Measurements from ENCODE around the gene MVP.

The MVP gene

DNA sequence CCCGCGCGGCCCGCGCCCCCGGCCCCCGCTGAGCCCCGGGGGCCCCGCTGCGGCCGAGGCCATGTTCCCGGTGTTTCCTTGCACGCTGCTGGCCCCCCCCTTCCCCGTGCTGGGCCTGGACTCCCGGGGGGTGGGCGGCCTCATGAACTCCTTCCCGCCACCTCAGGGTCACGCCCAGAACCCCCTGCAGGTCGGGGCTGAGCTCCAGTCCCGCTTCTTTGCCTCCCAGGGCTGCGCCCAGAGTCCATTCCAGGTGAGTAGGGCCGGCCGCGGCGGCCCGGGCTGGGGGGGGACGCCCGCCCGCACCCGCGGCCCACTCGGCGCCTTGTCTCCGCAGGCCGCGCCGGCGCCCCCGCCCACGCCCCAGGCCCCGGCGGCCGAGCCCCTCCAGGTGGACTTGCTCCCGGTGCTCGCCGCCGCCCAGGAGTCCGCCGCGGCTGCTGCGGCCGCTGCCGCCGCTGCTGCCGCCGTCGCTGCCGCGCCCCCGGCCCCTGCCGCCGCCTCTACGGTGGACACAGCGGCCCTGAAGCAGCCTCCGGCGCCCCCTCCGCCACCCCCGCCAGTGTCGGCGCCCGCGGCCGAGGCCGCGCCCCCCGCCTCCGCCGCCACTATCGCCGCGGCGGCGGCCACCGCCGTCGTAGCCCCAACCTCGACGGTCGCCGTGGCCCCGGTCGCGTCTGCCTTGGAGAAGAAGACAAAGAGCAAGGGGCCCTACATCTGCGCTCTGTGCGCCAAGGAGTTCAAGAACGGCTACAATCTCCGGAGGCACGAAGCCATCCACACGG, 13.4 kb upstream of the MVP start:
- Histone ChIP-seq H3K4me1 (ENCODE audit: control insufficient read depth, insufficient read depth, low read length) (peaks cover 33% of the 10 kb centered on the region), H3K27ac (ENCODE audit: low read depth, low read length) (peak overlapping the region; percentile 91), H3K9ac (ENCODE audit: low read length) (peak overlapping the region; percentile 63), H3K4me3 (ENCODE audit: low read length) (peak overlapping the region; percentile 58), H3K27me3 (ENCODE audit: control insufficient read depth, insufficient read depth, low read length) (no peaks in the 10 kb centered on the region), H3K36me3 (ENCODE audit: control insufficient read depth, insufficient read depth, low read length) (peaks cover 11% of the 10 kb centered on the region)

DNA sequence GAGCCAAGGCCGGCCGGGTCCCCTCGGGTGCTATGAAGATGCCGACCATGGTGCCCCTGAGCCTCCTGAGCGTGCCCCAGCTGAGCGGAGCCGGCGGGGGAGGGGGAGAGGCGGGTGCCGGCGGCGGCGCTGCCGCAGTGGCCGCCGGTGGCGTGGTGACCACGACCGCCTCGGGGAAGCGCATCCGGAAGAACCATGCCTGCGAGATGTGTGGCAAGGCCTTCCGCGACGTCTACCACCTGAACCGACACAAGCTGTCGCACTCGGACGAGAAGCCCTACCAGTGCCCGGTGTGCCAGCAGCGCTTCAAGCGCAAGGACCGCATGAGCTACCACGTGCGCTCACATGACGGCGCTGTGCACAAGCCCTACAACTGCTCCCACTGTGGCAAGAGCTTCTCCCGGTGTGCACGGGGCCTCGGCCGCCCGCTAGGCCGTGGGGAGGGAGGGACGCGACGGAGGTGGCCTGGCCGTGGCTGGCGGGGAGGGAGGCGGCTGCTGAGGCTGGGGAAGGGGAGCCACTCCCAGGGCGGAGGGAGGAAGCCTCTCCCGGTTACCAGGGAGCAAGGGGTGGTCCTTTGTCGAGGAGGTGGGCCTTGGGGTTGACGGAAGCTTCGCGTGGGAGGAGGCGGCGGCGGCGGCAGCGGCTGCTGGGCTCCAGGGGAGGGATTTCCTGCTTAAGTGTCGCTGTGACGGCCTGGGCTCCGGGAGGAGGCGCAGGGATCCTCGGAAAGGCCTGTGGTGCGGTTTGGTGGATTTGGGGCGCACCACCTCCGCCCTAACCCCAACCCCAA, 12.6 kb upstream of the MVP start:
- Histone ChIP-seq H3K36me3 (ENCODE audit: control insufficient read depth, insufficient read depth, low read length) (peaks cover 11% of the 10 kb centered on the region), H3K27me3 (ENCODE audit: control insufficient read depth, insufficient read depth, low read length) (no peaks in the 10 kb centered on the region), H3K4me3 (ENCODE audit: low read length) (peak overlapping the region; percentile 58), H3K9ac (ENCODE audit: low read length) (peak overlapping the region; percentile 63), H3K27ac (ENCODE audit: low read depth, low read length) (peak overlapping the region; percentile 82), H3K4me1 (ENCODE audit: control insufficient read depth, insufficient read depth, low read length) (peaks cover 33% of the 10 kb centered on the region)

DNA sequence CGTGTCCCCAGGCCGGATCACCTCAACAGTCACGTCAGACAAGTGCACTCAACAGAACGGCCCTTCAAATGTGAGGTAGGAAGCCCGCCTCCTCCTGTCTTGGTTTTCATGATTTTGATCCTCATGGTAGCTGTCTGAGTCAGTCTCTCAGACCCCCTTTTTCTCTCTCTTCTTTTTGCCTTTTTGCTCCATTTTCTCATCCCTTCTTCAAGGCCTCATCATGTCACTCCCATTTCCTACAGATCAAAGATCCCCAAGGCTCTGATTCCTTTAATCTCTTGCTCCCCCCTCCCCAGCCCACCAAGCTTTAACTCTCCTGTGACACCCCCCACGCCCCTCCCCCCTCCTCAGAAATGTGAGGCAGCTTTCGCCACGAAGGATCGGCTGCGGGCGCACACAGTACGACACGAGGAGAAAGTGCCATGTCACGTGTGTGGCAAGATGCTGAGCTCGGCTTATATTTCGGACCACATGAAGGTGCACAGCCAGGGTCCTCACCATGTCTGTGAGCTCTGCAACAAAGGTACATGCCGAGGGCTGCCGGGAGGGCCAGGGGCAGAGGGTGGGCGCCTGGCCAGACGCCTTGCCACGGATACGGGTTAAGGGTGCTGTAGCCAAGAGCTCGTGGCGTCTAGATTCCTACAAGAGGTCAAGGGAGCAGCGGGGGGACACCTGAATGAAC, 11.9 kb upstream of the MVP start:
- peak overlapping the region; percentile 2 for H3K9ac ChIP-seq (ENCODE audit: low read length)
- peaks cover 33% of the 10 kb centered on the region for H3K4me1 ChIP-seq (ENCODE audit: control insufficient read depth, insufficient read depth, low read length)
- H3K27me3 ChIP-seq (ENCODE audit: control insufficient read depth, insufficient read depth, low read length) = no peaks in the 10 kb centered on the region
- peak overlapping the region; percentile 58 for H3K4me3 ChIP-seq (ENCODE audit: low read length)
- H3K36me3 ChIP-seq (ENCODE audit: control insufficient read depth, insufficient read depth, low read length) = peaks cover 11% of the 10 kb centered on the region
- peak overlapping the region; percentile 82 for H3K27ac ChIP-seq (ENCODE audit: low read depth, low read length)

DNA sequence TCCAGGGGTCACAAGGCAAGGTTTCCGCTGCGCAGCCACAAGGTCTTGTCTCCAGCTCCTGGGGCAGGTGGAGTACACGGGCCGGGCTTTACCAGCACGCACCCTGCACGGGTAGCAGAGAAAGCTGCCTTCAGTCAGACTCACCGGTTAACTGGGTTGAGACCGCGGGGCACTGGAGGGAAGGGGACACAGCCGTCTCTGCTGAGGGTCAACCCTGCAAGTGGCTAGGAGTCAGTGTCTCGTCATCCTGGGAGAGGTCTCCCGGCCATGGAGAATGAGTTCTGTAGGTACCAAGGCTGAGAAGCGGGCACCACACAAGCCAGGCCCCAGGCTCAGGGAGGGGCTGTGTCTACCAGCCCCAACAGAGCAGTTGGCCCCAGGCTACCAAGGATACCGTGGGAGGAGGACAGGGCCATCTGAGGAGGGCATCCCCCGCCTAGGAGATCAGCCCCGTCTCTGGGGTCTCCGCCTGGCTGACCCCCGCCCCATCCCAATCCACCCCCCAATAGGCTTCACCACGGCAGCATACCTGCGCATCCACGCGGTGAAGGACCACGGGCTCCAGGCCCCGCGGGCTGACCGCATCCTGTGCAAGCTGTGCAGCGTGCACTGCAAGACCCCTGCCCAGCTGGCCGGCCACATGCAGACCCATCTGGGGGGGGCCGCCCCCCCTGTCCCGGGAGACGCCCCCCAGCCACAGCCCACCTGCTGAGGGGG, 11.1 kb upstream of the MVP start:
- peak overlapping the region; percentile 82 for H3K27ac ChIP-seq (ENCODE audit: low read depth, low read length)
- no peaks in the 10 kb centered on the region for H3K27me3 ChIP-seq (ENCODE audit: control insufficient read depth, insufficient read depth, low read length)
- H3K9ac ChIP-seq (ENCODE audit: low read length) = no peak overlapping the region
- peaks cover 33% of the 10 kb centered on the region for H3K4me1 ChIP-seq (ENCODE audit: control insufficient read depth, insufficient read depth, low read length)
- peaks cover 11% of the 10 kb centered on the region for H3K36me3 ChIP-seq (ENCODE audit: control insufficient read depth, insufficient read depth, low read length)
- H3K4me3 ChIP-seq (ENCODE audit: low read length) = peak overlapping the region; percentile 58

DNA sequence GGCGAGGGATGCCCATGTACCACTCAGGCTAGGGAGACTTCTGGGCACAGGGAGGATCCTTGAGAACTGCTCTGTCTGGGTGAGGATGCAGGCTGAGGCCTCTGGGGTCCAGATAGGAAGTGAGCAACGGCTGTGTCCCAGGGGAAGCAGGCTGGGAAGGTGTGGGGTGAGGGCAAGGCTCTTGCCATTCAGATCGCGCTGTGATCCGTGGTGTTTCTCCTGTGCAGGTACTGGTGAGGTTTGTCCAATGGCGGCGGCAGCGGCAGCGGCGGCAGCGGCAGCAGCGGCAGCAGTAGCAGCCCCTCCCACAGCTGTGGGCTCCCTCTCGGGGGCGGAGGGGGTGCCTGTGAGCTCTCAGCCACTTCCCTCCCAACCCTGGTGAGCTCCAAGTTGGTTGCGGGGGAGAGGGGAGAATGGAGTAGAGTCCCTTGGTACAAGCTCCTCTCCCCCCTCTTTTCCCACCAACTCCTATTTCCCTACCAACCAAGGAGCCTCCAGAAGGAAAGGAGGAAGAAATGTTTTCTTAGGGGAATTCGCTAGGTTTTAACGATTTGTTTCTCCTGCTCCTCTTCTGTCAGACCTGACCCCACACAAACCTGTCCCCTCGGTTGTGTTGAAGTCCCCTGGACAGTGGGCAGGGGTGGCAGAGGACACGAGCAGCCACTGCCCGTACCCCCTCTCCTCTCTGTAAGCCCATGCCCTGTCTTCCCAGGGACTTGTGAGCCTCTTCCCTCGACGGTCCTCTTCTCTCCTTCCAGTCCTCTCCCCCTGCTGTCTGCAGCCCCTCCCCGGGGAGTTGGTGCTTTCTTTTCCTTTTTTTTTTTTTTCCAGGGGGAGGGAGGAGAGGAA, 10.2 kb upstream of the MVP start:
- Histone ChIP-seq H3K4me1 (ENCODE audit: control insufficient read depth, insufficient read depth, low read length) (peaks cover 34% of the 10 kb centered on the region), H3K4me3 (ENCODE audit: low read length) (peak overlapping the region; percentile 27), H3K27ac (ENCODE audit: low read depth, low read length) (peak overlapping the region; percentile 87), H3K36me3 (ENCODE audit: control insufficient read depth, insufficient read depth, low read length) (peaks cover 11% of the 10 kb centered on the region), H3K9ac (ENCODE audit: low read length) (no peak overlapping the region), H3K27me3 (ENCODE audit: control insufficient read depth, insufficient read depth, low read length) (no peaks in the 10 kb centered on the region)

DNA sequence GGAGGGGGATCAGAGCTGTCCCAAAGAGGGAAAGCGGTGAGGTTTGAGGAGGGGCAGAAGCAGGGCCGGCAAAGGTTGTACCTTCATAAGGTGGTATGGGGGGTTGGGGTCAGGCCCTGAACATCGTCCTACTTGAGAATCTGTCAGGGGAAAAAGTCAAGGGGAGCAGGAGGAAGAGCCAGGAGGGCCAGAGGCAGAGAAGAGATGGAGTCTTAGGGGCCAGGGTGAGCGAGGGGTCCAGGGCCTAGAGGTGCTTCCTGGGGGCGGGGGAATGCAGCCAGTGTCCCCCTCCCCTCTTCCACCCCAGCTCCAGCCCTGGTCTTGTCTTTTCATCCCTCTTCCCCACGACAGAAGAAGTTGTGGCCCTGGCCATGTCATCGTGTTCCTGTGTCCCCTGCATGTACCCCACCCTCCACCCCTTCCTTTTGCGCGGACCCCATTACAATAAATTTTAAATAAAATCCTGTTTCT, 9.5 kb upstream of the MVP start:
- Histone ChIP-seq H3K4me3 (ENCODE audit: low read length) (peak overlapping the region; percentile 41), H3K9ac (ENCODE audit: low read length) (no peak overlapping the region)

DNA sequence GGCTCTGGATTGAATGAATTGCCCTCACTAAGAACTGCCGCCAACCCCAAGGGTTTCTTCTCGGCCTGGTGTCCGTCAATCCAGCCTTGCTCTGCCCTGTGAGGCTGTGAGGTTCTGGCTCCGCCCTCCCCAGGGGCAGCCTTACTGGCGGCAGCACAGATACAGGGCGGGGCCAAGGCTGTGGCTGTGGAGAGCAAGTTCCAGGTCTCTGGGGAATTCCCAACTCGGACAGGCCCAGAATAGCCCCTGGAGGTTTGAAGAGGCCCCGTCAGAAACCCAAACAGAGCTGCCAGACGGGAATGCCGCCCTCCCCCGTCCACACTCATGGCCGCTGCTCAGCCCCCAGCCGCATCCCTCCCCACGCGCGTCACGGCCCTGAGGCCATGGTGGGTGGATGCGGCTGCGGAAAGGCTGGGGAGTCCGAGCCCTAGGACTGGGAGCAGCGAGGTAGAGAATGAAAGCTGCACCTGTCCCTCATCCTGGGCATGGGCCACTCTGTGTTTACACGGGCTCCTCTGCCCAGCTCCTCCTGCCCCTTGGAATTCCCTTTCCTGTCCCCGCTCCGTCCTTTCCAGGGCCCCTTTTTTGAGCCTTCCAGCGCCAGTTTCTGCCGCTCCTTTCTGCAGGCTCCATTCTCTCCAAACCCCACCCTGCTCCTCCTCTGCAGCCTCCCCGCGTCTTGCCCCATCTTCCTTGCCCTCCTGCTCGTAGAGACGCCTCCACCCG, 8.9 kb upstream of the MVP start:
- H3K4me1 ChIP-seq (ENCODE audit: control insufficient read depth, insufficient read depth, low read length) = peaks cover 38% of the 10 kb centered on the region
- H3K4me3 ChIP-seq (ENCODE audit: low read length) = peak overlapping the region; percentile 86
- peaks cover 11% of the 10 kb centered on the region for H3K36me3 ChIP-seq (ENCODE audit: control insufficient read depth, insufficient read depth, low read length)
- no peaks in the 10 kb centered on the region for H3K27me3 ChIP-seq (ENCODE audit: control insufficient read depth, insufficient read depth, low read length)
- H3K9ac ChIP-seq (ENCODE audit: low read length) = peak overlapping the region; percentile 16
- peak overlapping the region; percentile 87 for H3K27ac ChIP-seq (ENCODE audit: low read depth, low read length)

More for the DNA sequence above, 9.5 kb upstream of the MVP start:
- peak overlapping the region; percentile 87 for H3K27ac ChIP-seq (ENCODE audit: low read depth, low read length)
- peaks cover 11% of the 10 kb centered on the region for H3K36me3 ChIP-seq (ENCODE audit: control insufficient read depth, insufficient read depth, low read length)
- no peaks in the 10 kb centered on the region for H3K27me3 ChIP-seq (ENCODE audit: control insufficient read depth, insufficient read depth, low read length)
- peaks cover 38% of the 10 kb centered on the region for H3K4me1 ChIP-seq (ENCODE audit: control insufficient read depth, insufficient read depth, low read length)

DNA sequence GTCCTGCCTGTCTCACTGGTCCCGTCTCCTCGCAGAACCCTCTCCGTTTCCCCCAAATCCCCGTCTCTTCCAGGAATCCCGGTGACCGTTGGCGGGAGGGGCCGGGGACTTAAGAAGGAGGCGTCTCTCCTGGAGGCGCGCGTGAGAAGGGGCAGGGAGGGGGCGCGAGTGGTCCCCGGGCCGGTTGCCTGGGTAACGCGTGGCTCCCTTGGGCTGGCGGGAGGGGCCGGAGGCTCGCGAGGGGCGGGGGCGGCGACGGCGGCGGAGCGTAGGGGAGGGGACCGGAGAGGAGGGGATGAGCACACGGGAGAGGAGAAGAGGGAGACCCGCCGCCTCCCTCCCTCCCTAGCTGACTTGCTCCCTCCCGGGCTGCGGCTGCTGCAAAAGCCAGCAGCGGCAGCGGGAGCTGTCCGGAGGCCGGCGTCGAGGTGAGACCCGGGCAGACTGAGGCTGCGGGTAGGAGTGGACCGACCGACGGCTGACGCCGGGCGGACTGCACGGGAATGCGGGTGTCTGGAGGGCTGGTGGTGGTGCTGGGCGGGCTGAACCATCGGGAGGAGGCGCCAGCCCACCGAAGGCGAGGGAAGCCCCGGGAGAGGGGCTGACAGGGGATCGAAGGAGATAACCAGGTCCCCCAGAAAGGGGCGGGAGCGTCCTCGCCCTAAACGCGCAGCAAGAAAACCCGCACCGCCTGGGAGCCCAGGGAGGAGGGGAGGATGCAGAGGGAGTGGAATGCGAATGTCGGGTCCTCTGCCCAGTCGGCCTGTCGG, 8.2 kb upstream of the MVP start, which contains the start of gene PRRT2:
Gene PRRT2, plus strand, starts transcription at position 298 of the 770 bp plus-strand sequence. CDS start 862 bp downstream, outside the sequence.
- Histone ChIP-seq H3K27ac (ENCODE audit: low read depth, low read length) (peak within 1 kb of the TSS; percentile 87), H3K4me1 (ENCODE audit: control insufficient read depth, insufficient read depth, low read length) (peaks cover 38% of the 10 kb centered on the region), H3K27me3 (ENCODE audit: control insufficient read depth, insufficient read depth, low read length) (no peaks in the 10 kb centered on the region), H3K9ac (ENCODE audit: low read length) (peak within 1 kb of the TSS; percentile 43), H3K4me3 (ENCODE audit: low read length) (peak within 1 kb of the TSS; percentile 86), H3K36me3 (ENCODE audit: control insufficient read depth, insufficient read depth, low read length) (peaks cover 11% of the 10 kb centered on the region)

DNA sequence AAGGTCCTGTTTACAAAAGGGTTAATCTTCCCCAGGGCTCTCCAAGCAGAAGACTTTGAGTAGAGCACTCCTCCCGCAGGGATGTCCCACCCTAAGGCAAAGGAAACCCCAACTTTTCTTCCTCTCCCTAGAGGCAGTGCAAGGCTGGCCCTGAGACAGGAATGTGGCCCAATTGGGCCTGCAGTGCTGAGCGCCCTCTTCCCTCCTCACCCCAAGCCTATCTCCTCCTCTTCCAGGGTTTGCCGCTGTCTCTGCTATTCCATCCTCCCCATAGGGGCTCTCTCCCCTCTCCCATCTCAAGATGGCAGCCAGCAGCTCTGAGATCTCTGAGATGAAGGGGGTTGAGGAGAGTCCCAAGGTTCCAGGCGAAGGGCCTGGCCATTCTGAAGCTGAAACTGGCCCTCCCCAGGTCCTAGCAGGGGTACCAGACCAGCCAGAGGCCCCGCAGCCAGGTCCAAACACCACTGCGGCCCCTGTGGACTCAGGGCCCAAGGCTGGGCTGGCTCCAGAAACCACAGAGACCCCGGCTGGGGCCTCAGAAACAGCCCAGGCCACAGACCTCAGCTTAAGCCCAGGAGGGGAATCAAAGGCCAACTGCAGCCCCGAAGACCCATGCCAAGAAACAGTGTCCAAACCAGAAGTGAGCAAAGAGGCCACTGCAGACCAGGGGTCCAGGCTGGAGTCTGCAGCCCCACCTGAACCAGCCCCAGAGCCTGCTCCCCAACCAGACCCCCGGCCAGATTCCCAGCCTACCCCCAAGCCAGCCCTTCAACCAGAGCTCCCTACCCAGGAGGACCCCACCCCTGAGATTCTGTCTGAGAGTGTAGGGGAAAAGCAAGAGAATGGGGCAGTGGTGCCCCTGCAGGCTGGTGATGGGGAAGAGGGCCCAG, 7.3 kb upstream of the MVP start:
- Histone ChIP-seq H3K4me3 (ENCODE audit: low read length) (peak overlapping the region; percentile 86), H3K27ac (ENCODE audit: low read depth, low read length) (peak overlapping the region; percentile 87), H3K4me1 (ENCODE audit: control insufficient read depth, insufficient read depth, low read length) (peaks cover 38% of the 10 kb centered on the region), H3K36me3 (ENCODE audit: control insufficient read depth, insufficient read depth, low read length) (peaks cover 11% of the 10 kb centered on the region), H3K27me3 (ENCODE audit: control insufficient read depth, insufficient read depth, low read length) (no peaks in the 10 kb centered on the region), H3K9ac (ENCODE audit: low read length) (peak overlapping the region; percentile 43)

Data from rectal smooth muscle tissue (tissue), 1 donor.